Measurements from ENCODE around the gene NRG2.

The NRG2 gene

GRCh38 chr5:139828207-139828895 is 214.7 kb downstream of the NRG2 start:
- DNase-seq = no peak

- DNase-seq = no peak
These were observed 217.4 kb downstream of the NRG2 start for GRCh38 chr5:139825690-139826089.

GRCh38 chr5:139823757-139824355 is 219.2 kb downstream of the NRG2 start:
- DNase-seq = no peak

- no peak for DNase-seq
These were observed 220.3 kb downstream of the NRG2 start for GRCh38 chr5:139822553-139823425.

- no peak for DNase-seq
These were observed 221.1 kb downstream of the NRG2 start for GRCh38 chr5:139821806-139822552.

GRCh38 chr5:139820606-139821005 is 222.5 kb downstream of the NRG2 start:
- no peak for DNase-seq

- DNase-seq = no peak
These were observed 223.0 kb downstream of the NRG2 start for GRCh38 chr5:139820130-139820529.

GRCh38 chr5:139817970-139818369 is 225.1 kb downstream of the NRG2 start:
- no peak for DNase-seq

GRCh38 chr5:139817362-139817761 is 225.7 kb downstream of the NRG2 start:
- DNase-seq = no peak

GRCh38 chr5:139816566-139816965 is 226.5 kb downstream of the NRG2 start:
- DNase-seq = no peak

GRCh38 chr5:139814704-139815280 is 228.3 kb downstream of the NRG2 start:
- DNase-seq = no peak

GRCh38 chr5:139814191-139814601 is 228.9 kb downstream of the NRG2 start:
- no peak for DNase-seq

GRCh38 chr5:139812836-139813805 is 230.0 kb downstream of the NRG2 start:
- DNase-seq = no peak

- DNase-seq = no peak
These were observed 230.8 kb downstream of the NRG2 start for GRCh38 chr5:139812323-139812722.

- DNase-seq = no peak
These were observed 231.9 kb downstream of the NRG2 start for GRCh38 chr5:139811274-139811607.

GRCh38 chr5:139810341-139811273 is 232.5 kb downstream of the NRG2 start:
- no peak for DNase-seq

GRCh38 chr5:139809331-139809810 is 233.7 kb downstream of the NRG2 start:
- no peak for DNase-seq

- DNase-seq = peak in 1 of 2 donors; percentile 52
These were observed 234.4 kb downstream of the NRG2 start for GRCh38 chr5:139808481-139809330.

GRCh38 chr5:139807647-139808030 is 235.5 kb downstream of the NRG2 start:
- no peak for DNase-seq

Data from stimulated activated CD4-positive, alpha-beta T cell treated with anti-CD3 and anti-CD28 coated beads, Interleukin-2, amount 100 ng/mL, for 24 hours (primary cell).